CD4-positive, alpha-beta T cell treated with Interferon gamma for 1 hour (primary cell): ENCODE data around the gene GALNT3.

Source experiments
- DNase-seq: peaks from one replicate; pipeline ENCODE4 v3.0.0-alpha.2; 2020

GALNT3 gene

DNA sequence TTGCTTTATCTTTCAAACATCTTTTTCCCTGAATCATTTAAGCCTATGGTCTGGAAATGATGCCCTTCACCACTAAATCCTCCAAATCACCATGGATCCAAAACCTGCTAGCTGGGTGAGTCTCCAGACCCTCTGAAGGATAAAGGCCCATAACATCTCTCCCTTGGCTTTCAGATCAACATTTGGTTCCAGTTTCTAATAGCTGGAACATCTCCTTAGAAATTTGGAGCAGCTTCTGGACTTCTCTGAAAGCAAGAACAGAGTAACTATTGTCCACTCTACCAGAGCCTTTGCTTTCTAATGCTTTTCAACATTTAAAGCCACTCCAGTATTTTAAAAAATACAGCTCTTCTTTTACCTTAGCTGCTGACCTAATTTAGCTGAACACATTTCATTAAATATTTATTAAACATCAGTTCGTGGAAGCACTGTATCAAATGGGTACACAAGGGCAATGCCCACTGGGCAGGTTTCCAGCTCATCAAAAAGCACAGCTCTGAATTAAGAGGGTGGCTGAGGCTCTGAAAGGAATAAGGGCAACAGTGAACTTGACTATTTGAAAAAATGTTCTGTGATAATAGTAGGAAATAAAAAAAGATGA lies 75.3 kb downstream of the GALNT3 start:
- no peak for DNase-seq

DNA sequence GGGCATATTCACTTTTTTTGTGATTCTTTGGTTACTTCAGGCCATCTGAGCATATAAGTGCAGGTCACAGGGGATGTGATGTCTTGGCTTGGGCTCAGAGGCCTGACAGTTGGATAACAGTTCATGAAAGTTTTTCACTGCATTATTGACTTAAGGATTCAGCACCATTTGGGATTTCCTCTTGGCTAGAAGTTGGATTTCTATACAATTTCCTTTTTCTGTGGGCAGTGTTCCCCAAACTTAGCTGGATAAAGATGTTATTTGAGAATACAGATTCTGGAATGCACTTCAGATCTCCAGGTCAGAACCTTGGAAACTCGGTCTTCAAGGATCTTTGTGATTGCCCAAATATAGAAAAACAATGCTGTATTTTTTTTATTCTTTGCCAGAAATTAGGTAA lies 78.0 kb downstream of the GALNT3 start:
- DNase-seq, result no peak

GRCh38 chr2:165706960-165707487 lies 87.0 kb downstream of the GALNT3 start:
- DNase-seq, result no peak

DNA sequence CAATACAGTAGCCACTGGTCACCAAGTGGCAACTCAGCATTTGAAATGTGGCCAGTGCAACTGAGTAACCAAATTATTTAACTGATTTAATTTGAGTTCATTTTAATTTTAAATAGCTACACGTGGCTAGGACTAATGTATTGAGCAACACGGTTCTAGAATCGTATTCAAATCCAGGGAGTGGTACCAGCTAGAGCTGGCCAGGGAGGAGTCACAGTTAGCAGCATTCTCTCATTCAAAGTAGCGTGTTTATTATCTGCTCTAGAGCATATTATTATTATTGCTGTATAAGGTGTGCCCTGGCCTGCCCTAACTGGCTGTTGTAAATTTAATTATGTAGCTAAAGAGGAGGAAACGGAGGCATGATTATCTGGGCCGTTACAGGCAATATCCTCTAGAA lies 92.9 kb downstream of the GALNT3 start:
- no peak for DNase-seq

DNA sequence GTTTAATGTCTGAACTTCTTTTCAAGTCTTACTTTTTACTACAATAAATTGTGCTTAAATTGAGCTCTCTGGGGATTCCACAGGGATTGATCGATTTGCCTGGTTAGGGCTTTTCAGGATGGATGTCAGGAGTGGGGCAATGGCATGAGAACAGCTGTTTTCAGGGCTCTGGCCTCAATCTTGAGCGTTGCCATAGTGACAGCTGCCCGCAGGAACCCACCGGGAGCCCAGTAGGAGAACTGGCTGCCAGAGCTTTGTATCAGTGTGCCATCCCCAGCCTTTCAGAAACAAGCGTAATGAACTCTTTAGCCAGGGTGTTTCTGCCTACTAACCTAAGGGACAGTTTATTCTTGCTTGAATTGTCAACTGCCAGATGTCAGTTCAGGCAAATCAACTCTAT lies 93.5 kb downstream of the GALNT3 start:
- no peak for DNase-seq

DNA sequence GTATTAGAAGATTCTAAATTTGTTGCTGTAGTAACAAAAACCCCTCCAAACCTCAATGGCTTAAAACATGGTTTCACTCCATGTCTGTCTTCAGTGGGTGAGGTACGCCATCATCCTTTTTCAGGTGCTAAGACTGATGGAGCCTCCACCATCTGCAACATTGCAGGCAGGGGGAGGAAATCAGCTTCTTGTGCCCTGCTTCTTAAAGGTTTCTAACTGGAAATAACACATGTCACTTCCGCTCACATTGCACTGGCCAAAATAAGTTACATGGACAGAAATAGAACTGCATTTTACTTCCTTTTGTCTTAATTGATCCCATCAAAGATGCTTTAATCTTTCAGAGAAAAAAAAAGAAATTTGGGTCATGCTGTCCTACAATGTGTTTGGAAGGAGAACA lies 94.1 kb downstream of the GALNT3 start:
- no peak for DNase-seq

DNA sequence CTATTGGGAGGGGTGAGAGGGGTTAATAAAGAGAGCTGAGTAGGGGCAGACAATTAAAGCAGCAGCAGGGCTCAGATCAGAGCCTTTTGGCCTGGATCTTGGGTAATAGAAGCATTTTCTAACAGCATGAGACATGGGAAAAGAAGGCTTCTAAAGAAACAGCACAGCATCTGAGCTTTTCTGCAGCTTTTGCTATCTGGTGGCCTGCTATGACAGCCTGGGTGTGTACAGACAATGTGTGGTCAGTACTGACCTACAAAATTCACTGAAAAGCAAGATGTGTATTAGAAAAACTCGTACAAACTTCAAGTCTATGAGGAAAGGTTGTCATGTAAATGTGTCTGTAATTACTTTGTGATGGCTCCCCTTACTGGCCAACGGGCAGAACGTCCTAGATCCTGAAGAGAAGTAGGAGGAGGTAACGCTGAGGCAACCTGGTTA lies 95.6 kb downstream of the GALNT3 start:
- no peak for DNase-seq

GRCh38 chr2:165697748-165698443 lies 96.2 kb downstream of the GALNT3 start:
- DNase-seq, result no peak
